ENCODE measurements around the gene SERPINH1.

DNA sequence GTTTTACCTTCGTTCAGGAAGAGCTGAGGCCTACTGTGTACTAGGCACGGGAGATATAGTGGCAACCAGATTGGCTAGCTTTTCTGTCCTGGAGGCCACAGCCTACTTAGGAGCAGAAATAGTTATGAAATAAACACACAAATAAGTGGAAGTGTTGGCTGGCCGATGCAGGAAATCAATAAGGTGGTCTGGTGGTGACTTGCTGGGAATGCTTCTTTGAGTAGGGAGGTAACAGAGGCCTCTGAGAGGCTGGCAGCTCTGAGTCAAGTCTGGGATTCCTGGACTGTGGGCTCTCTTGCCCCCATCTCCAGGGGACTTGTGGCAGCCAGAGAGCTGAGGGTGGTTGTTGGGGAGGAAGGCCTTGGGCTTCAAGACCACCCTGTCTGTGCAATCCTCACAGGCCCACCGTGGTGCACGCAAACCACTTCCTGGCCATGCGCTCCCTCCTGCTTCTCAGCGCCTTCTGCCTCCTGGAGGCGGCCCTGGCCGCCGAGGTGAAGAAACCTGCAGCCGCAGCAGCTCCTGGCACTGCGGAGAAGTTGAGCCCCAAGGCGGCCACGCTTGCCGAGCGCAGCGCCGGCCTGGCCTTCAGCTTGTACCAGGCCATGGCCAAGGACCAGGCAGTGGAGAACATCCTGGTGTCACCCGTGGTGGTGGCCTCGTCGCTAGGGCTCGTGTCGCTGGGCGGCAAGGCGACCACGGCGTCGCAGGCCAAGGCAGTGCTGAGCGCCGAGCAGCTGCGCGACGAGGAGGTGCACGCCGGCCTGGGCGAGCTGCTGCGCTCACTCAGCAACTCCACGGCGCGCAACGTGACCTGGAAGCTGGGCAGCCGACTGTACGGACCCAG lies 4.1 kb downstream of the SERPINH1 start:
- TF ChIP-seq POLR2A (IDR thresholded peaks at IDR 0.05) (no peak), CTCF (IDR thresholded peaks at IDR 0.05) (no peak), POLR2AphosphoS5 (IDR thresholded peaks at IDR 0.05) (no peak), EP300 (IDR thresholded peaks at IDR 0.05) (no peak)
